ENCODE measurements around the gene IL7R. TPM values are rescaled to one million over a fixed set of nuclear protein-coding genes. Genes with fewer than 3 reads are reported as not detected.

IL7R gene
- total and polyA plus RNA-seq, 10 of the 15 experiments (the other 5 are each of a cell fraction or from before 2014, with no cell fraction given), result 0.40 to 21.1 (median 0.85) TPM

DNA sequence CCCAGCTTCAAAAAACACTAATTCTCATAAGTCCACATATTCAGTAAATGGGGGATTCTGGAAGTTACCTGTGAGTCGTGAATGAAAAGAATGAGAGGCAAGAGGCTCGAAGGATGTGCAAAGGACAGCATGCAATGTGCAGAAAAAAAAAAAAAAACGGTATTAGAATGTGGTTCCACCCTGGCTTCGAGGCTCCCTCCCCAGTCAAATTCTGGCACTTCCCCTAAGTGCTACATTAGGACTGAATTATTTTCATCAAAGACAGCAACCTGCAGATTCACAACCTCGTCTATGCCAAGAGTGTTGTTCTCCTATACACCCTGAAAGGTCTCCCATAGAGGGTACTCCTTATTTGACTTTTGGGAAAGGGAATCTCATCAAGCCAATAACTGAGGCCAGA lies 65.2 kb downstream of the IL7R start (continued):
- TF ChIP-seq SREBF1 (IDR thresholded peaks at IDR 0.05; ENCODE audit: low read length), result no peak
- no peak for TF ChIP-seq POLR2A (IDR thresholded peaks at IDR 0.05; ENCODE audit: low read depth, low read length)

DNA sequence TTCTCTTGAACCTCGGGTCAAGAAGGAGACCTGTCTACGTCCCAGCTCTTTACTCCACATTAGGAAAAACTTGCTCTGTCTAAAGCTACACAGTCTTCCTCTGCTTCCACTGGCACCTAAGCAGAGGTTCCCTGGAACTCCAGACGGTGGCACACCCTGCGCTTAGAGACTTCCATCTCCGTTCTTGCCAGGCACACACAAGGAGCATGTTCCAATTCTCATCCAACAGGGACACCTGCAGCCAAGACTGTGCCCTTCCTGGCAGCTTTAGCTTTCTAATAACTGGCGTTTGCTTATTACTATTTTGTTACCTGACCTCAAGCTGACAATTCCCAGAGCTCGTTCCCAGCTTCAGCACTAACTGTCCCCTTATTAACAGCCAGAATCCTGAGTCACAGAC lies 65.8 kb downstream of the IL7R start:
- RAD21 ChIA-PET (ENCODE audit: unreplicated experiment), result interaction anchor here (1.0 to 3.4 kb wide), 4 partner anchors 23 to 272 kb away, joined by 3 to 24 read pairs (median 8); no protein-coding TSS in a partner anchor
- in situ Hi-C loops (cut with MboI), result loop anchor here (5.0 kb wide), 3 partner anchors 145 to 830 kb away; no protein-coding TSS in a partner anchor

More for the DNA sequence above, 65.8 kb downstream of the IL7R start:
- TF ChIP-seq, protein P1, sequence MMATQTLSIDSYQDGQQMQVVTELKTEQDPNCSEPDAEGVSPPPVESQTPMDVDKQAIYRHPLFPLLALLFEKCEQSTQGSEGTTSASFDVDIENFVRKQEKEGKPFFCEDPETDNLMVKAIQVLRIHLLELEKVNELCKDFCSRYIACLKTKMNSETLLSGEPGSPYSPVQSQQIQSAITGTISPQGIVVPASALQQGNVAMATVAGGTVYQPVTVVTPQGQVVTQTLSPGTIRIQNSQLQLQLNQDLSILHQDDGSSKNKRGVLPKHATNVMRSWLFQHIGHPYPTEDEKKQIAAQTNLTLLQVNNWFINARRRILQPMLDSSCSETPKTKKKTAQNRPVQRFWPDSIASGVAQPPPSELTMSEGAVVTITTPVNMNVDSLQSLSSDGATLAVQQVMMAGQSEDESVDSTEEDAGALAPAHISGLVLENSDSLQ (IDR thresholded peaks at IDR 0.05), result no peak
- 0 out of 2 replicates have a peak, but pooled peaks have one; percentile 7 for TF ChIP-seq RAD21 (IDR thresholded peaks at IDR 0.05; ENCODE audit: insufficient read depth, low read depth, low read length)
- TF ChIP-seq, protein P2, sequence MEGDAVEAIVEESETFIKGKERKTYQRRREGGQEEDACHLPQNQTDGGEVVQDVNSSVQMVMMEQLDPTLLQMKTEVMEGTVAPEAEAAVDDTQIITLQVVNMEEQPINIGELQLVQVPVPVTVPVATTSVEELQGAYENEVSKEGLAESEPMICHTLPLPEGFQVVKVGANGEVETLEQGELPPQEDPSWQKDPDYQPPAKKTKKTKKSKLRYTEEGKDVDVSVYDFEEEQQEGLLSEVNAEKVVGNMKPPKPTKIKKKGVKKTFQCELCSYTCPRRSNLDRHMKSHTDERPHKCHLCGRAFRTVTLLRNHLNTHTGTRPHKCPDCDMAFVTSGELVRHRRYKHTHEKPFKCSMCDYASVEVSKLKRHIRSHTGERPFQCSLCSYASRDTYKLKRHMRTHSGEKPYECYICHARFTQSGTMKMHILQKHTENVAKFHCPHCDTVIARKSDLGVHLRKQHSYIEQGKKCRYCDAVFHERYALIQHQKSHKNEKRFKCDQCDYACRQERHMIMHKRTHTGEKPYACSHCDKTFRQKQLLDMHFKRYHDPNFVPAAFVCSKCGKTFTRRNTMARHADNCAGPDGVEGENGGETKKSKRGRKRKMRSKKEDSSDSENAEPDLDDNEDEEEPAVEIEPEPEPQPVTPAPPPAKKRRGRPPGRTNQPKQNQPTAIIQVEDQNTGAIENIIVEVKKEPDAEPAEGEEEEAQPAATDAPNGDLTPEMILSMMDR (IDR thresholded peaks at IDR 0.05 in 2 of 3, conservative IDR thresholded peaks at IDR 0.05 in 1 of 3; ENCODE audit: control insufficient read depth in 2 of 3, extremely low read depth in 1 of 3, insufficient read depth in 1 of 3, low read depth in 3 of 3, low read length in 3 of 3), result 0 out of 6 replicates have a peak, but pooled peaks of 1 of the 3 experiments have one; percentile 1
- H3K4me2 ChIP-seq (ENCODE audit: control insufficient read depth, insufficient read depth), result no peak overlapping the region
- intact Hi-C loops (cut with micrococcal nuclease; ENCODE audit: unreplicated experiment), result loop anchor here (10.0 kb wide), 1 partner anchor 488 kb away; no protein-coding TSS in a partner anchor
- H3K36me3 ChIP-seq (ENCODE audit: control insufficient read depth in 2 of 2, insufficient read depth in 2 of 2, low read length in 1 of 2), result no peaks in the 10 kb centered on the region
- H3K27me3 ChIP-seq (replicated peaks in 1 of 2; ENCODE audit: control insufficient read depth in 2 of 2, insufficient read depth in 2 of 2, low read length in 1 of 2), result no peaks in the 10 kb centered on the region; a peak in 1 of 4 replicates
- H3K9me3 ChIP-seq (replicated peaks; ENCODE audit: control insufficient read depth, insufficient read depth, low read length), result peaks cover 4% of the 10 kb centered on the region; the same call in 2 of the 3 replicates
- ChIA-PET POLR2A (no interaction called here), SMC1A (ENCODE audit: uncharacterized antibody, unreplicated experiment) (interaction anchor here (0.9 to 13.1 kb wide), 3 partner anchors 15 to 143 kb away, joined by 3 to 276 read pairs (median 13); no protein-coding TSS in a partner anchor), CTCF (interaction anchor here (0.9 to 16.3 kb wide), 9 partner anchors 14 to 591 kb away, joined by 3 to 359 read pairs (median 3); partner anchors contain the start of gene SPEF2)
- no peak overlapping the region for H2AFZ ChIP-seq (ENCODE audit: control insufficient read depth, low read depth, low read length)
- no peak overlapping the region for H3K27ac ChIP-seq (ENCODE audit: control insufficient read depth, insufficient read depth)
- H3K79me2 ChIP-seq (ENCODE audit: control insufficient read depth, insufficient read depth, low read length), result no peaks in the 10 kb centered on the region
- peaks cover 4% of the 10 kb centered on the region; the same call in 1 of the 2 replicates for H3K4me1 ChIP-seq (ENCODE audit: control insufficient read depth, insufficient read depth, low read length)
- no peak for DNase-seq (ENCODE audit: low read depth, low spot score)
- no peak for FAIRE-seq
- H4K20me1 ChIP-seq (ENCODE audit: control insufficient read depth, insufficient read depth), result no peaks in the 10 kb centered on the region
- no peak overlapping the region for H3K4me3 ChIP-seq
- no peak overlapping the region for H3K9ac ChIP-seq (ENCODE audit: control insufficient read depth, insufficient read depth, low read length)
- no TSS peak for BruUV-seq (replicated peaks)
- 29% methylated on average over 7 of the region's 7 CpGs for WGBS (ENCODE audit: insufficient coverage, insufficient replicate concordance, low lambda C conversion rate, missing lambda C conversion rate)
- ATAC-seq, result no peak

All from GM12878 (cell line).